HG02885 (cell line): Measurements from ENCODE around the gene SHB.
A peak's percentile ranks its signal among the peaks of the same experiment; 100 is the strongest.

Source experiments
- ATAC-seq: cut with Tn5 transposase; IDR thresholded peaks from one replicate; pipeline ENCODE4 v1.9.1; 2021; ENCODE audit warnings: mild to moderate bottlenecking; ENCODE audit not compliant: unreplicated experiment, poor library complexity

Gene SHB, protein sequence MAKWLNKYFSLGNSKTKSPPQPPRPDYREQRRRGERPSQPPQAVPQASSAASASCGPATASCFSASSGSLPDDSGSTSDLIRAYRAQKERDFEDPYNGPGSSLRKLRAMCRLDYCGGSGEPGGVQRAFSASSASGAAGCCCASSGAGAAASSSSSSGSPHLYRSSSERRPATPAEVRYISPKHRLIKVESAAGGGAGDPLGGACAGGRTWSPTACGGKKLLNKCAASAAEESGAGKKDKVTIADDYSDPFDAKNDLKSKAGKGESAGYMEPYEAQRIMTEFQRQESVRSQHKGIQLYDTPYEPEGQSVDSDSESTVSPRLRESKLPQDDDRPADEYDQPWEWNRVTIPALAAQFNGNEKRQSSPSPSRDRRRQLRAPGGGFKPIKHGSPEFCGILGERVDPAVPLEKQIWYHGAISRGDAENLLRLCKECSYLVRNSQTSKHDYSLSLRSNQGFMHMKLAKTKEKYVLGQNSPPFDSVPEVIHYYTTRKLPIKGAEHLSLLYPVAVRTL

DNA sequence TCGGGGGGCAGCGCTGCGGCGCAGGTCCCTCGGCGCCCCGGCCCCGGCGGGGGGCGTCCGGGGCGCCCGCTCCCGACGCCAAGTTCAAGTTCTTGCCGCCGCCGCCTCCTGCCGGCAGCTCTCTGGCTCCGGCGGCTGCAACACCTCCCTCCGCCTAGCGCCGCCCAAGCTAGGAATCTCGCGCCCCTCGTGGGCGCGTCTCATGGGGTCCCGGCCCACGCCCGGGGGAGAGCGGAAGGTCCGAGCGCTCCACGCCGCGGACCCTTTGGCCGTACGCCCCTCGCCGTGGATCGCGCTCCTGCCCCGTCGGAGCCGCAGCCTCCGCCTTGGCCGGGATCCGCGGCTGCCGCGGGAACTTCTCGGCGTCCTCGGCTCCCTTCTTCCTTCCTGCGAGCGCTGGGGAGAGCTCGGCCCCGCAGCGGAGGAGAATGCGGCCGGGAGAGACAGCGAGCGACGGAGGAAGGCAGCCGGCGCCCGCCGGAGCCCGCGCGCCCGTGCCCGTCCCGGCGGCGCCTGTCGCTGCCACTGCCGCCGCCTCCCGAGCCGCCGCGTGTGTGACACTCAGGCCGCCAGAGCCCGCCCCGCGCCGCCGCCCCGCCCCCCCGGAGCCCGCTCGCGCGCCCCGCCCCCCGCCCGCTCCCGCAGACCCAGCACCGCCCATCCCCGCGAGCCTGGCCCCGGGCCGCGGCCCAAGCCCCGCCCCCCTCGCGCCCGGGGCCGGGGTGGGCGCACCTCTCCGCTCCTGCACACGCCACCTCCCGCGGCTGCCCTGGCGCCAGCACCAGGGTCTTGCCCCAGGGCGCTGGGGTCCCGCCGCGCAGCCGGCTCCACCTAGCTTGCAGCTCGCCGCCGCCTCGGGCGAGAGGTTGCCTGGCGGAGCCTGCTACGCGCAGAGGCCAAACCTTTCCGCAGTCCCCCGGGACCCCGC lies at the start of gene SHB:
SHB (minus strand) TSS at position 527 of the 928 bp plus-strand sequence. CDS start 582 bp downstream, outside the sequence.
- peak; percentile 68 for ATAC-seq

DNA sequence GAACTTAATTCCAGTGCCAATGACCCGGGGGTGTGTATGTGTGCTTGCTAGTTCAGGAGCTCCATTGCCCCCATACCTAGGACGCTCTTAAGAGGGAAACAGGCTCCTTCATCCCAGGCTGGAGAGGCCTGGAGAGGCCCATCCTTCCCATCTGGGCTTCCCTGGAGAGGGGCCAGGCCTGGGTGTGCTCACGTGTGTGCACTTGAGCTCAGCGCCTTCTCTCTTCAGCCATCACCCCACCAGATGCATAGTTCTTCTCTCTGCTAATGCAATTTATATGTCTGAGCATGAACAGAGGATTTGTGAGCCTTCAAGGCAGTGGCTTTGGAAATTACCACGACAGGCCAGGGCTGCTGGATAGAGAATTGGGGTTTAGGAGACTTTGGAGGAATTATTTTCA lies 48.6 kb upstream of the SHB start:
- no peak for ATAC-seq

DNA sequence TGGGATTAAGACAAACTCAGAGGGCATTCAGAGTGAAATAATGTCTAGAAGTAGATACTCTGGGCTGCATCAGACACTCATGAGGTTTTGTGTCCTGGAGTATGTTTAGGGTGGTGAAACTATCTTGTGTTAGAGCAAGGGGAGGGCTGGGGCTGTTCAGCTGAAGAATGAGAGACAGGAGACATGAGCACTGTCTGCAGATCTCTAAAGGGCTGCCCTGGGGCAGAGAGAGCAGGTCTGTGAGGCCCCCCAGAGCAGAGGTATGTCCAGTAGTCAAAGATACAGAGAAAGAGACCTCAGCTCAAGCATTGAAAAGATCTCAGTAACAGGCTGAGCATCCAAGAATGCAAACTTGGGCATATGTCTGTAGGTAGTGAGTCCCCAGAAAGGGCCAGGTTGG lies 45.9 kb upstream of the SHB start:
- no peak for ATAC-seq

DNA sequence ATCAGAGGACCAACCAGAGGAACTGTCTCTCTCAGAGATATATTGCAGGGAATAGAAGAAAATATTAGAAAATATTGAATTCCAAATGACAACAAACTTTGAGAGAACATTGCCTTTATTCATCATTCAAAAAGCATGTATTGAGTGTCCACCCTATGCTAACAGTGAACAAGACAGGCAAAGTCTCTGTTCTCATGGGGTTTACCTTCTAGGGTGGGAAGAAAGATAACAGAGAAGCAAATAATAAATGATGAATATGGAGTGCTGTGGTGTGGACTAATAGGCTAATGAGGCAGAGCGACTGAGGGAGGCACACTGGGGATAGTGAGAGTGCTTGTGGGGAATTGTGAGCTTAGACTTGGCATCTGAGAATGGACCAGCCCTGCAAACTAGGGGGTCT lies 43.4 kb upstream of the SHB start:
- no peak for ATAC-seq

DNA sequence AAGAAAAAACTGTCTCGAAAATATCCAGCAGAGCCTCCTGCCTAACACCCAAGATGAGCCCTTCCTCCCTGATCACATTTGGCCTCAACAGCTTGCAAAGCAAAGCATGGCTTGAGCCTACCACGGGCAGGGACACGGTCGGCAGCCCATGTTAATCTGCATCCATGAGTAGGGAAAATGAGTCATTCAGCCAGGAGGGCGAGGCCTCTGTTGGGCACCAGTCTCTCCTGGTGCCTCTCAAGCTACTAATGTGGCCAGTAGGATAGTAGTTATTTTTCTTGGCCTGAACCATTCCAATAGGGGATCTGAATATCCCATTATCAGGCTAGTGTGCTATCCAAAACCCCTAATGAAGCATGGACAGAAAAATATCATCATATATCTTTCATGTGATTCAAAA lies 43.0 kb upstream of the SHB start:
- no peak for ATAC-seq

DNA sequence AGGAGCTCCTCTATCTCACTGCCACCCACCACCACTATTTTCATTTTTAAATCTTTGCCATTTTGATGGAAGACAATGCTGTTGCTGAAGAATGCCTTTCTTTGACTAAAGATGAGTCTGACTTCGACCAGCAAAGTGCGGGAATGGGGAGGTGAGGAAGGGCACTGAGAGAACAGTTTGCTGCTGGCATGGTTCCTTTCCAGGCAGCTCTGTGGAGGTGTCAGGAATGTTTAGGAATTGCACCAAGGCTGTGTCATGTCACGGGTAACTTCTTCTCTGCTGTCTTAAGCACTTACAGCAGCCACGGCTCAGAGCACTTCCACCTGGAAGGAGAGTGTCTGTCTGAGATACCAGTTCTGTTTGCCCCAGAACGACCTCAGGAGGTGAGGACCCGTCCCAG lies 41.4 kb upstream of the SHB start:
- no peak for ATAC-seq

DNA sequence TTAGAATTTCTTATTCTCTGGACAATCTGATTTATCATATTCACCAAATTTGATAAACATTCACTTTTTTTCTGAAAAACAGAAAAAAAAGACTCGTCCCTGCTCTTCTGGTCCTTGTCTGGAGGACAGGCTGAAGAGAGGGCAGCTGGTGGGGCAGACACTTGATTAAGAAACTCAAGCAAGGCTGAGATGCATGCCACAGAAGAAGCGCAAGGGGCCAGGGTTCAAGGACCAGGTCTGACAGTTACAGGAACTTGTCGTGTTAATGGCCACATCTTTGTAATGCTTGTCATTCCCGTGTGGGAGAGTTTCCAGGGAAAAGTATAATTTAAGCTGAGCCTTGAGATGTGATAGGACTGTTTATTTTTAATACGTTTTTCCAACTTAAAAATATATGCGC lies 40.6 kb upstream of the SHB start:
- ATAC-seq = no peak

DNA sequence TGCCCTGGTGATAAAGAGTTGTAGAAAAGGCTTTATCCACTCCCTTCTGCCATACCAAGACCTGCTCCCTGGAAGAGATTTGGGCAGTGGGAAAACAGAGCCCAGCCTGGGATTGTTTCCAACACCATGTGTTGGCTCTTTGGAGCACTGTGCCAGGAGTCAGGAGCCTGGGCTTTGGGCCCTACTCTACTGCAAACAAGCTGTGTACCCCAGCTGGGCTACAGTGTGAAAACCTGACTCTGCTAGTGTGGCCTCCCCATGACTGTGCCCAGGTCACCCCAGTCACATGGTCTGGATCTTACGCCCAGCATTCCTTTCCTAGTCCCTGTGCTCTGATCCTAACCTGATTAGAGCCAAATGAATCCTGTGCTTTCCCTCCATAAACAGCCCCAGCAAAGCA lies 39.3 kb upstream of the SHB start:
- no peak for ATAC-seq

DNA sequence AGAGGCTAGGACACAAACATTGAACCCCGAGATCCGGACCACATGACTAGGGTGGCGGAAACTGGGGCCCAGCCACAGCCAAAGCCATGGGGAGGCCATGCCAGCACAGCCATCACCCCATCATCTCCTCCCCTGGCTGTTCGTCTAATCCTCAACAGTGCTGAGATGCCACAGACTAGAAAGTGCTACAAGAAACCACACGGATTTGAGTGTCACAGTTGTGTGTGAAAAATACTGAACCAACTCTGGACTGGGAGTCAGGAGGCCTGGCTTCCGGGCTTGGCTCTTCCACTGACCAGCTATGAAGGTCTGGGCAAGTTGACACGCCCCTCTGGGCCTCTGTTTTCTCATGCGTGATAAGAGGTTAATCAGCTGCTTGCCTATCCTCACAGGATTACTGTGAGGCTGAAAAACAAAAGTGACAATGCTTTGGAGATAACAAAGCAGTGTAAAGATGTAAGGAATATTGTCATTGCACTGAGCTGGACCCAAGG lies 38.8 kb upstream of the SHB start:
- no peak for ATAC-seq

DNA sequence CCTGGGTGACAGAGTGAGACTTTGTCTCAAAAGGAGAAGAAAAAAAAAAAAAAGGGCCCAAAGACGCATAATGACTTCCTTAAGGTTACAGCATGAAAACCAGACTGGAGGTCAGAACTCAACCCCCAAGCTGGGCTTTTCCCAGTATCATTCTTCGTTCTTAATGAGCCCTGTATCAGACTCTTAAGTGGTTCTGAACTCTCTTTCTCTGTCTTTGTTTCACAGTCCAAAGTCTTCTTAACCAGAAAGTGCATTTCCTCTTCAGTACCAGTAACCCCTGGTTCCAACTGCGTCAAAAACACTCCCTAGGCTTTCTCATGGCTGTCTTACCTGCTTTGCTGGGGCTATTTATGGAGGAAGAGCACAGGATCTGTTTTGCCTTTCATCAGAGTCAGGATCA lies 38.4 kb upstream of the SHB start:
- ATAC-seq = no peak

DNA sequence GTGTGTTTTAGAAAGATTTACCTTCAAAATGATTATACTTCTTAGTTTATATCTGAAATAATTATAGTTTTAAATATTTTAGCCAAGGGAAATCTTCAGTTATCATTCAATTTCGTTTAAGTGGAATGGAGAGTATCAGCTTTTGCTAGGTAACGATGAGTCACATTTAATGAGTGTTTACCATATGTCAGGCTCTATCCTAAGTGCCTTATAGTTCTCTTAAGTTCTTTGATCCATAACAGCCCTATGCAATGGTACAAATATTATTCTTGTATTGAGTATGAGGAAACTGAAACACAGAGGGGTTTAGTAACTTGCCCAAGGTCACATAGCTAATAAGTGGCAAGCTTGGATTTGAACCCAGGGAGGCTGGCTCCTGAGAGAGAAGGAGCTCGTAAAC lies 37.5 kb upstream of the SHB start:
- ATAC-seq = no peak

DNA sequence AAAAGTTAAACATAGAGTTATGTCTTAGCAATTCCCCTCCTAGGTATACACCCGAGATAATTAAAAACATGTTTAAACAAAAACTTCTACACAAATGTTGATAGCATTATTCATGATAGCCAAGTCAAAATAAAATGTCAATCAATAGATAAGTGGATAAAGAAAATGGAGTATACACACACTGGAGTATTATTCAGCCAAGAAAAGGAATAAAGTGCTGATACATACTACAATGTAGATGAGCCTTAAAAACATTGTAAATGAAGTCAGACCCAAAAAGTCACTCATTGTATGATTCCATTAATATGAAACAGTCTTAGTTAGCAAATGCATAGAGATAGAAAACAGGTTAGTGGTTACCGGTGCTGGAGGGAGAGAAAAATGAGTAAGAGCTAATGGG lies 34.3 kb upstream of the SHB start:
- ATAC-seq = no peak

DNA sequence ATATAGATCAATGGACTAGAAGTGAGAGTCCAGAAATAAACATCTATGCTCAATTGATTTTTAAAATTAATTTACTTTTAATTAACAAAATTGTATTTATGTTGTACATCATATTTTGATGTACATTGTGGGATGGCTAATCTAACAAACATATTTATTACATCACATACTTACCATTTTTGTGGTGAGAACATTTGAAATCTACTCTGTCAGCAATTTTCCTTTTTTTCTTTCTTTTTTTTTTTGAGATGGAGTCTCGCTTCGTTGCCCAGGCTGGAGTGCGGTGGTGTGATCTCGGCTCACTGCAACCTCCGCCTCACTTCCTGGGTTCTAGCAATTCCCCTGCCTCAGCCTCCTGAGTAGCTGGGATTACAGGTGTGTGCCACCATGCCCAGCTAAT lies 32.4 kb upstream of the SHB start:
- no peak for ATAC-seq

DNA sequence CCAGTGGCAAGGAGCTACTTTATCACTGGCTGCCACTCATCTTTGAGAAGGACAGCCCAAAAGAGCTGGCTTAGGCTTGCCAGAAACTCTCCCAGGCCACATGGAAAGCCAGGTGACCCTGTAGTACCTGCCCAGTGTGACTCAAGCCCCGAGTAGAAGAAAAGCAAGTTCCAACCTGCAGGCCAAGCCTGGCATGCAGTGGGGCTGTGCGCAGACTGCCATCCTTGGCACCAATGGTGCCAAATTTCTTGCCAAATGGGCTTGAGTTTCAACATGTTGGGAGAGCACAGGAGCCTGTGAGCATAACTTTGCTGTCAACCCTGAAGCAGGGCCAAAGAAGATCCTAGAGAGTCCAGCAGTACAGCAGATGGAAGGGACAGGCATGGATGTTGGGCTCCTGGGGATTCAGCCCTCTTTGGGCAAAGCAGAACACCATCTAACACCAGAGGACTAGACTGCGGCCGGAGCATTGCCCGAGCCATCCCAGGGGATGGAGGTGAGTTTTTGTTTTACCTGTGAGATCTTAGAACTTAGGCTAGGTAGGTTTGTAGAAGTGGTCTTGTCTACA lies 27.3 kb upstream of the SHB start:
- ATAC-seq = no peak

DNA sequence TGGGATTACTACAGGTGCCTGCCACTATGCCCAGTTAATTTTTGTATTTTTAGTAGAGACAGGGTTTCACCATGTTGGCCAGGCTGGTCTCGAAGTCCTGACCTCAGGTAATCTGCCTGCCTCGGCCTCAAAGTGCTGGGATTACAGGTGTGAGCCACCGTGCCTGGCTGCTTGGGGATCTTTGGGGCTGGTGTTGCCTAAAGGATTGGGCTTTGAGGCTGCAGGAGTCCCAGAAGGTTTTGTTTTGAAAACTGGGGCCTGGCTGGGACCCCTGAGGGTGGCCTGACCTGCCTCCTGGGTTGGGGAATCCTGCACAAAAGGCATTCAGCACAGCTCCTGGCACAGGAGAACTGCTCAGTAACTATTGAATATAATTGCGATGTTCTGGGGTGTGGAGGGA lies 25.1 kb upstream of the SHB start:
- no peak for ATAC-seq

DNA sequence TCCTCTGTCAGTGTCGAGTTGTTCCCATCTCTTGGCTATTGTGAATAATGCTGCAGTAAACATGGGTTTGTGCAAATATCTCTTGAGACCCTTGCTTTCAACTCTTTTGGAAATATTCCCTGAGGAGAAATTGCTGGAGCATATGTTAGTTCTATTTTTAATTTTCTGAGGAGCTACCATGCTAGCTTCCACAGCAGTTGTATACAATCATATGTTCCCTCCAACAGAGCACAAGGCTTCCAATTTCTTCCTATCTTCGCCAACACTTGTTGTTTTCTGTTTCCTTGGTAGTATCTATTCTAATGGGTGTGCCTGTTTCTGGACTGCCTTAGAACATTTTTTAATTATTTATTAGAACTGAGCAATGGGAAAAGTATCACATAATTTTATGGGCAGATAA lies 23.6 kb upstream of the SHB start:
- ATAC-seq = no peak

DNA sequence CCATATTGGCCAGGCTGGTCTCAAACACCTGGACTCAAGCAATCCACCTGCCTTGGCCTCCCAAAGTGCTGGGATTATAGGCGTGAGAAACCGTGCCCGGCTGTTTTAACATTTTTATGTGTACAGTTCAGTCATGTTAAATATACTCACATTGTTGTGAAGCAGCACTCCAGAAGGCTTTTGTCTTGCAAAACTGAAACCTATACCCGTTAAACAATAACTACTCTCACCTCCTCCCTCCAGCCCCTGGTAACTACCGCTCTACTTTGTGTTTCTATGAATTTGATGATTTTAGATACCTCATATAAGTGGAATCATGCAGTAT lies 23.1 kb upstream of the SHB start:
- no peak for ATAC-seq

DNA sequence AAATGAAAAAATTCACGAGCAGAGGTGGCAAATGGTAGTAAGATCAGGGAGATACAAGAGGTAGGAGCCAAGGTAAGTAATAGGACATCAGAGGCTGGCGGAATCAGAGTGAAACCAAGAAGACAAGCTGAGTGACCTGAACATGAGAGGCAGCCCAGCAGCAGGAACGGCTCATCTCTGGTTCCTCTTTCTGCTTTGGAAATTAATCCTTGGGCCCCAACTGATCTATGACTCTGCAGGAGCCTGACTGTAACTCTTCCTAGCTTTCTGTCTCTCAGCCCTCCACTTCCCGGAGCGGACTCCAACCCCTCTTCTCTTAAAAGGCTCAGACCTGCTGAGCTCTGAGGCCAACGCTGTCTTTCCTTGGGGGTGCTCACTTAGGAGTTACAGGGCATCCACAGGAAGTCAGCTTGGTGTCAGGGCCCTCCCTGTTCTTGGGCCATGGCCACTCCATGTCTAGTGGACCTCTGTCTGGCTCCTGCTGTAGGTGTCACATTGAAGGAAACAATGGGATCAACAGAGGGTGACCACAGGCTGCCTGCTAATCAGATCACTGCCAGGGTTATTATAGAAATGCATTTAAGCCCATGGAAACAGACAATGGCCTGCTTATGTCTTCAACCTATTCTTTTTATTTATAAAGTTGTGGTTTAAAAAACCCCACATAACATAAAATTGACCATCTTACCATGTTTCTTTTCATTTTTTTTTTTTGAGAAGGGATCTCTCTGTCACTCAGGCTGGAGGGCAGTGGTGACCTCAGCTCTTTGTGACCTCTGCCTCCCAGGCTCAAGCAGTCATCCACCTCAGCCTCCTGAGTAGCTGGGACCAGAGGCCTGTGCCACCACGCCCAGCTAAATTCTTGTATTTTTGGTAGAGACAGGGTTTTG lies 22.5 kb upstream of the SHB start:
- ATAC-seq = peak; percentile 83

DNA sequence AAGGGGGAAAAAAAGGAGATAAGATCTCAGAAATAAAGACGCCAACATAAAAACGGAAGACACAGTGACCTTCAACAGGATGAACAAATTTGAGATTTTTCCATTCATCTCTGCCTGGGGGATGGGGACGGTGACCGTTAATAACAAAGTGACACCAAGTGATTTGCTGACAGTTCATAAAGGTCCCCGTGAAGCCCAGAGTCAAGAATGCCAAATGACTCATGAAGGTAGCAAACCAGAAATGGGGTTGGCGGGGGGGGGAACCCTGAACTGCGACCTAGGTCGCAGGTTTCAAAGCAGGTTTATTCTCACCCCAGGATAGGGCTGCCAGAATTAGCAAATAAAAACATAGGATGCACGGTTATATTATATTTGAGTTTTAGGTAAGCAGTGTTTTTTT lies 21.1 kb upstream of the SHB start:
- ATAC-seq = no peak
